Measurements from ENCODE around the gene ARHGAP10. TPM values are rescaled to one million over a fixed set of nuclear protein-coding genes. Genes with fewer than 3 reads are reported as not detected.

Gene ARHGAP10
- total RNA-seq, 4 donors from 2014 or later = 153 to 404 (median 215) TPM

DNA sequence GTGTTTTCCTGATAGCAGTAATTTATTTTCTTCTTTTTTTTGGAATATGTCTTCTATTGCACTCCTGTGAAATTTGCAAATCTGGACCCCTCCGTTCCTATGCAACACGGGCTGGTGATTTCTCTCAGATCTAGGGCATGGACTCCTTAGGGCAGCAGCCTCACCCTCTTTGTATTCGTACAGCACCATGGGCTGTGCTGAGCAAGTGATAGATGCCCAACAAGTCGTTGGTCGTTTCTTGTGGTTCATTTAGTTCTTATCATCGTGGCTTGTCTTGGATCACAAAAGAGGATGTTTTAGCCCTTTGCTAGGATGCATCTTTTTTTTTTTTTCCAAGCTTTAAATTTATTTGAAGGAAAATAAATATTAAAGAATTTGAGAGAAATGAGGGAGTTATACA is 82.1 kb downstream of the ARHGAP10 start:
- 75 to 80% methylated on average over 2 to 6 of the region's 6 CpGs for WGBS, 2 donors (ENCODE audit: low coverage in 1 of 2)
- Histone ChIP-seq H3K4me3 (no peak overlapping the region), H3K9me3 (no peaks in the 10 kb centered on the region), H3K27ac (peak overlapping the region; percentile 73 to 83 (median 78)), H3K27me3 (no peaks in the 10 kb centered on the region), H3K4me1 (peaks cover 51 to 99% (median 54%) of the 10 kb centered on the region in 3 donors), H3K36me3 (no peaks in the 10 kb centered on the region)
- no peak for ATAC-seq
- TF ChIP-seq, protein P1, sequence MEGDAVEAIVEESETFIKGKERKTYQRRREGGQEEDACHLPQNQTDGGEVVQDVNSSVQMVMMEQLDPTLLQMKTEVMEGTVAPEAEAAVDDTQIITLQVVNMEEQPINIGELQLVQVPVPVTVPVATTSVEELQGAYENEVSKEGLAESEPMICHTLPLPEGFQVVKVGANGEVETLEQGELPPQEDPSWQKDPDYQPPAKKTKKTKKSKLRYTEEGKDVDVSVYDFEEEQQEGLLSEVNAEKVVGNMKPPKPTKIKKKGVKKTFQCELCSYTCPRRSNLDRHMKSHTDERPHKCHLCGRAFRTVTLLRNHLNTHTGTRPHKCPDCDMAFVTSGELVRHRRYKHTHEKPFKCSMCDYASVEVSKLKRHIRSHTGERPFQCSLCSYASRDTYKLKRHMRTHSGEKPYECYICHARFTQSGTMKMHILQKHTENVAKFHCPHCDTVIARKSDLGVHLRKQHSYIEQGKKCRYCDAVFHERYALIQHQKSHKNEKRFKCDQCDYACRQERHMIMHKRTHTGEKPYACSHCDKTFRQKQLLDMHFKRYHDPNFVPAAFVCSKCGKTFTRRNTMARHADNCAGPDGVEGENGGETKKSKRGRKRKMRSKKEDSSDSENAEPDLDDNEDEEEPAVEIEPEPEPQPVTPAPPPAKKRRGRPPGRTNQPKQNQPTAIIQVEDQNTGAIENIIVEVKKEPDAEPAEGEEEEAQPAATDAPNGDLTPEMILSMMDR (IDR thresholded peaks at IDR 0.05) = no peak
- TF ChIP-seq POLR2AphosphoS5 (IDR thresholded peaks at IDR 0.05) = no peak
- no peak for TF ChIP-seq POLR2A (IDR thresholded peaks at IDR 0.05)
- no peak for TF ChIP-seq EP300 (IDR thresholded peaks at IDR 0.05)

DNA sequence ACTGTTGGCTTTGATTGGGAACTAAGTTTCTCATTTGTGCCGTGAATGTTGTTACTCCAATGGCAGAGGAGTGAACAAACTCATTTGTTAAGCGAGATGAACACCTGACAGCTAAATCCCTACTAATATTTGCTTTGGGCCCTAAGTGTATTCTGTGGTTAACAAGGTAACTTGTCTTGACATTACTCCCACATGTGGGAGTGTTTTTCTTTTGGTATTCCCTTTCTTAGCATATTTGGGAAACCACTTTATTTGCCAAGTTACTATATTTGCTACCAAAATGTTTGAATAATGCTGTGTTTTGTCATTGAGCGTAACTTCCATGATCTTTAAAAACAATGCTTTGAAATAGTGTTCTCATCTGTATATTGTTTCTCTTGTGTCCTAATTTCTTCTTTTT is 82.5 kb downstream of the ARHGAP10 start:
- TF ChIP-seq EP300 (IDR thresholded peaks at IDR 0.05) (no peak), POLR2AphosphoS5 (IDR thresholded peaks at IDR 0.05) (no peak), POLR2A (IDR thresholded peaks at IDR 0.05) (no peak)
- TF ChIP-seq, protein P1 (IDR thresholded peaks at IDR 0.05) = no peak
- Histone ChIP-seq H3K9me3 (no peaks in the 10 kb centered on the region), H3K36me3 (no peaks in the 10 kb centered on the region), H3K27me3 (no peaks in the 10 kb centered on the region), H3K4me1 (peaks cover 50 to 99% (median 54%) of the 10 kb centered on the region in 3 donors), H3K27ac (peak overlapping the region; percentile 73 to 83 (median 78)), H3K4me3 (no peak overlapping the region)
- WGBS, 2 donors (ENCODE audit: low coverage in 1 of 2) = 46 to 71% methylated on average over 2 to 3 of the region's 3 CpGs
- no peak for ATAC-seq

GRCh38 chr4:147815741-147816140 is 83.9 kb downstream of the ARHGAP10 start:
- H3K4me1 ChIP-seq = peaks cover 51 to 99% (median 56%) of the 10 kb centered on the region in 3 donors
- no peaks in the 10 kb centered on the region for H3K9me3 ChIP-seq
- H3K36me3 ChIP-seq = no peaks in the 10 kb centered on the region
- no peak overlapping the region for H3K4me3 ChIP-seq
- peak overlapping the region; percentile 73 to 83 (median 78) for H3K27ac ChIP-seq
- H3K27me3 ChIP-seq = no peaks in the 10 kb centered on the region
- 79 to 85% methylated on average over 5 of the region's 5 CpGs for whole genome bisulfite sequencing, 2 donors (ENCODE audit: low coverage in 1 of 2)
- ATAC-seq = no peak
- TF ChIP-seq POLR2A (IDR thresholded peaks at IDR 0.05) (no peak), EP300 (IDR thresholded peaks at IDR 0.05) (no peak), POLR2AphosphoS5 (IDR thresholded peaks at IDR 0.05) (no peak)
- TF ChIP-seq, protein P1 (IDR thresholded peaks at IDR 0.05) = no peak

- H3K4me3 ChIP-seq = no peak overlapping the region
- no peak for TF ChIP-seq POLR2AphosphoS5 (IDR thresholded peaks at IDR 0.05)
- no peak for TF ChIP-seq EP300 (IDR thresholded peaks at IDR 0.05)
- TF ChIP-seq, protein P1 (IDR thresholded peaks at IDR 0.05) = no peak
- no peak for TF ChIP-seq POLR2A (IDR thresholded peaks at IDR 0.05)
- WGBS, 2 donors (ENCODE audit: low coverage in 1 of 2) = 44 to 49% methylated on average over 3 to 4 of the region's 4 CpGs
- peaks cover 60 to 99% (median 62%) of the 10 kb centered on the region in 3 donors for H3K4me1 ChIP-seq
- ATAC-seq = peak; percentile 73
- H3K36me3 ChIP-seq = no peaks in the 10 kb centered on the region
- H3K9me3 ChIP-seq = no peaks in the 10 kb centered on the region
- peak overlapping the region; percentile 73 to 83 (median 78) for H3K27ac ChIP-seq
- H3K27me3 ChIP-seq = no peaks in the 10 kb centered on the region
These were observed 84.7 kb downstream of the ARHGAP10 start for GRCh38 chr4:147816382-147817254.

Measured in gastroesophageal sphincter (tissue), 4 donors.